K562 (cell line): ENCODE measurements around the gene ADGRG1. TPM values are rescaled to one million over a fixed set of nuclear protein-coding genes. Genes with fewer than 3 reads are reported as not detected.

Experiments used
- CEBPG ChIP-seq, 3 experiments: fragments of 200-800 bp in 1 of 3; sonication (Bioruptor generic) in 1 of 3; sonication (generic) in 1 of 3; formaldehyde crosslinking in 1 of 3; IDR thresholded peaks in 2 of 3; conservative IDR thresholded peaks in 1 of 3; 2 replicates each; pipeline versions ENCODE4 v1.6.1 to v1.8.0; 2016 to 2022; ENCODE audit warnings: missing compliant biosample characterization in 2 of 3, missing genetic modification characterization in 2 of 3, mild to moderate bottlenecking in 1 of 3, missing genetic modification reagents in 1 of 3
- HIVEP1 ChIP-seq: fragments of 250-450 bp; sonication (Bioruptor Pico); IDR thresholded peaks from 2 replicates; pipeline ENCODE4 v1.4.0; 2020; ENCODE audit warnings: mild to moderate bottlenecking
- NR2C2 ChIP-seq, 2 experiments: fragments of 200-800 bp in 1 of 2; sonication (Bioruptor generic) in 1 of 2; sonication (generic) in 1 of 2; formaldehyde crosslinking in 1 of 2; IDR thresholded peaks; 2 replicates each; pipeline versions ENCODE4 v1.6.1 to v1.8.0; 2016 to 2022; ENCODE audit warnings: mild to moderate bottlenecking in 1 of 2, missing compliant biosample characterization in 1 of 2, missing genetic modification characterization in 1 of 2, missing genetic modification reagents in 1 of 2
- ZNF23 ChIP-seq: fragments of 250-450 bp; sonication (Bioruptor Pico); IDR thresholded peaks from 2 replicates; pipeline ENCODE4 v1.4.0; 2020; ENCODE audit warnings: mild to moderate bottlenecking
- polyA plus RNA-seq, 8 experiments: library from polyadenylated mRNA; depleted of rRNA in 4 of 8; stranded (reverse) in 5 of 8; unstranded in 3 of 8; fragments of >200 nt; fragmentation: Nextera tagmentation in 2 of 8; fragmentation: Illumina TruSeq in 1 of 8; extraction: Ambion mirVana in 2 of 8; extraction: Trizol in 1 of 8; gene quantifications; 2 replicates each; pipeline versions ENCODE4 v1.2.1 to v1.2.3, GENCODE V29; 2011 to 2014; ENCODE audit warnings: inconsistent platforms in 1 of 8, missing spikeins in 1 of 8
- total RNA-seq, 7 experiments: library from RNA; depleted of rRNA in 6 of 7; stranded (reverse); fragments of >200 nt in 6 of 7; fragmentation: Illumina TruSeq in 2 of 7; extraction: Trizol in 2 of 7; gene quantifications; 2 replicates each; pipeline versions ENCODE4 v1.2.1 to v1.2.3, GENCODE V29; 2011 to 2021; ENCODE audit warnings: low replicate concordance in 1 of 7
- TF ChIP-seq, protein P1 (sequence below): fragments of 200-800 bp; sonication (Bioruptor generic); IDR thresholded peaks from 2 replicates; pipeline ENCODE4 v1.6.1; 2016; ENCODE audit warnings: missing genetic modification characterization, missing compliant biosample characterization
- TF ChIP-seq, protein P2 (sequence below), 3 experiments: fragments of 200-800 bp in 1 of 3; sonication (Bioruptor generic) in 1 of 3; sonication (generic) in 1 of 3; formaldehyde crosslinking in 1 of 3; IDR thresholded peaks; 2 replicates each; pipeline versions ENCODE4 v1.6.1 to v1.8.0; 2016 to 2022; ENCODE audit warnings: mild to moderate bottlenecking in 2 of 3, missing compliant biosample characterization in 2 of 3, missing genetic modification characterization in 2 of 3, missing genetic modification reagents in 1 of 3
- TF ChIP-seq, protein P3 (sequence below): fragments of 200-800 bp; sonication (Bioruptor generic); IDR thresholded peaks from 2 replicates; pipeline ENCODE4 v1.6.1; 2017; ENCODE audit warnings: missing genetic modification characterization, missing compliant biosample characterization
- TF ChIP-seq, protein P4 (sequence below): fragments of 250-450 bp; sonication (Bioruptor Pico); IDR thresholded peaks from 2 replicates; pipeline ENCODE4 v1.4.0; 2020

The ADGRG1 gene
- total and polyA plus RNA-seq, 9 of the 15 experiments (the other 6 are each of a cell fraction or from before 2014, with no cell fraction given), result 0.04 to 0.31 (median 0.16) TPM; not detected in 6

DNA sequence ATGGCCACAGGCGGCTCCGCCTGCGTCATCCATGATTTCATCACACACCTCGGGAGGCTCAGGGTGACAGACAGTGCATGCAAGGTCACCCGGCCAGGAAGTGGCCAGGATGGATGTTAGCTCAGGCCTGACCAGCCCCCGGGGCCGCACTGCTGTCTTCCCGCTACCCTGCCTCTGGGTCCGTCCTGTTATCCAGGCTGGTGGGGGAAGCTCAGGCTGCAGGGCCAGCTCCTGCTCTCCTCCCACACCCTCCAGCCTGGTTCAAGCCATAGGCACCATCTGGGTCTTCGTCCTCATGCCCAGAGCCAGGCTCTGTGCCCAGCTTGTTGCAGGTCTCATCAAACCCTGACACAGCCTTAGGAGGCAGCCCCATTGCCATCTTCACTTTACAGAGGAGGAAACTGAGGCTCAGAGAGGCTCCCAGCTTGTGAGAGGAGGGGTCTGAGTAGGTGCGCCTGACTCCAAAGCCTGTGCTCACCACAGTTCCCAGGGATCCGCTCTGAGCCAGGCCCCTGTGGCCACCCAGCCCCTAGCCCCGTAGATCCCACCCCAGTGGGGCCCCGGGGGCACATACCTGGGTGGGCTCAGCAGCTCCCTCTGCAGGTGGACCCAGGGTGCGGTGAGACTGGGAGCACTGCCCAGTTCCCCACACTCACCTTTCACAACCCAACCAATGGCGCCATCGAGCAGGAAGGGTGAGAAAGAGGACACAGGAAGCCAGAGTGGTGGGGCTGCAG is 39.3 kb downstream of the ADGRG1 start (continued):
- TF ChIP-seq, protein P1, sequence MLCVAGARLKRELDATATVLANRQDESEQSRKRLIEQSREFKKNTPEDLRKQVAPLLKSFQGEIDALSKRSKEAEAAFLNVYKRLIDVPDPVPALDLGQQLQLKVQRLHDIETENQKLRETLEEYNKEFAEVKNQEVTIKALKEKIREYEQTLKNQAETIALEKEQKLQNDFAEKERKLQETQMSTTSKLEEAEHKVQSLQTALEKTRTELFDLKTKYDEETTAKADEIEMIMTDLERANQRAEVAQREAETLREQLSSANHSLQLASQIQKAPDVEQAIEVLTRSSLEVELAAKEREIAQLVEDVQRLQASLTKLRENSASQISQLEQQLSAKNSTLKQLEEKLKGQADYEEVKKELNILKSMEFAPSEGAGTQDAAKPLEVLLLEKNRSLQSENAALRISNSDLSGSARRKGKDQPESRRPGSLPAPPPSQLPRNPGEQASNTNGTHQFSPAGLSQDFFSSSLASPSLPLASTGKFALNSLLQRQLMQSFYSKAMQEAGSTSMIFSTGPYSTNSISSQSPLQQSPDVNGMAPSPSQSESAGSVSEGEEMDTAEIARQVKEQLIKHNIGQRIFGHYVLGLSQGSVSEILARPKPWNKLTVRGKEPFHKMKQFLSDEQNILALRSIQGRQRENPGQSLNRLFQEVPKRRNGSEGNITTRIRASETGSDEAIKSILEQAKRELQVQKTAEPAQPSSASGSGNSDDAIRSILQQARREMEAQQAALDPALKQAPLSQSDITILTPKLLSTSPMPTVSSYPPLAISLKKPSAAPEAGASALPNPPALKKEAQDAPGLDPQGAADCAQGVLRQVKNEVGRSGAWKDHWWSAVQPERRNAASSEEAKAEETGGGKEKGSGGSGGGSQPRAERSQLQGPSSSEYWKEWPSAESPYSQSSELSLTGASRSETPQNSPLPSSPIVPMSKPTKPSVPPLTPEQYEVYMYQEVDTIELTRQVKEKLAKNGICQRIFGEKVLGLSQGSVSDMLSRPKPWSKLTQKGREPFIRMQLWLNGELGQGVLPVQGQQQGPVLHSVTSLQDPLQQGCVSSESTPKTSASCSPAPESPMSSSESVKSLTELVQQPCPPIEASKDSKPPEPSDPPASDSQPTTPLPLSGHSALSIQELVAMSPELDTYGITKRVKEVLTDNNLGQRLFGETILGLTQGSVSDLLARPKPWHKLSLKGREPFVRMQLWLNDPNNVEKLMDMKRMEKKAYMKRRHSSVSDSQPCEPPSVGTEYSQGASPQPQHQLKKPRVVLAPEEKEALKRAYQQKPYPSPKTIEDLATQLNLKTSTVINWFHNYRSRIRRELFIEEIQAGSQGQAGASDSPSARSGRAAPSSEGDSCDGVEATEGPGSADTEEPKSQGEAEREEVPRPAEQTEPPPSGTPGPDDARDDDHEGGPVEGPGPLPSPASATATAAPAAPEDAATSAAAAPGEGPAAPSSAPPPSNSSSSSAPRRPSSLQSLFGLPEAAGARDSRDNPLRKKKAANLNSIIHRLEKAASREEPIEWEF, result no peak
- TF ChIP-seq, protein P2, sequence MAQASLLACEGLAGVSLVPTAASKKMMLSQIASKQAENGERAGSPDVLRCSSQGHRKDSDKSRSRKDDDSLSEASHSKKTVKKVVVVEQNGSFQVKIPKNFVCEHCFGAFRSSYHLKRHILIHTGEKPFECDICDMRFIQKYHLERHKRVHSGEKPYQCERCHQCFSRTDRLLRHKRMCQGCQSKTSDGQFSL (CRISPR knock-in tag; IDR thresholded peaks at IDR 0.05), result no peak
- TF ChIP-seq, protein P2 (tag; IDR thresholded peaks at IDR 0.05), result no peak
- TF ChIP-seq NR2C2 (CRISPR knock-in tag; IDR thresholded peaks at IDR 0.05) (no peak), NR2C2 (tag; IDR thresholded peaks at IDR 0.05) (peak; percentile 93), ZNF23 (CRISPR knock-in tag) (no peak), CEBPG (CRISPR knock-in tag; IDR thresholded peaks at IDR 0.05) (peak; percentile 97), CEBPG (tag; conservative IDR thresholded peaks at IDR 0.05 in 1 of 2, IDR thresholded peaks at IDR 0.05 in 1 of 2) (peak; percentile 97 to 100), HIVEP1 (peak; percentile 11; the same call in 1 of the 2 replicates)
- TF ChIP-seq, protein P3, sequence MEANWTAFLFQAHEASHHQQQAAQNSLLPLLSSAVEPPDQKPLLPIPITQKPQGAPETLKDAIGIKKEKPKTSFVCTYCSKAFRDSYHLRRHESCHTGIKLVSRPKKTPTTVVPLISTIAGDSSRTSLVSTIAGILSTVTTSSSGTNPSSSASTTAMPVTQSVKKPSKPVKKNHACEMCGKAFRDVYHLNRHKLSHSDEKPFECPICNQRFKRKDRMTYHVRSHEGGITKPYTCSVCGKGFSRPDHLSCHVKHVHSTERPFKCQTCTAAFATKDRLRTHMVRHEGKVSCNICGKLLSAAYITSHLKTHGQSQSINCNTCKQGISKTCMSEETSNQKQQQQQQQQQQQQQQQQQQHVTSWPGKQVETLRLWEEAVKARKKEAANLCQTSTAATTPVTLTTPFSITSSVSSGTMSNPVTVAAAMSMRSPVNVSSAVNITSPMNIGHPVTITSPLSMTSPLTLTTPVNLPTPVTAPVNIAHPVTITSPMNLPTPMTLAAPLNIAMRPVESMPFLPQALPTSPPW (CRISPR knock-in tag), result peak; percentile 44; the same call in 1 of the 2 replicates
- TF ChIP-seq, protein P4, sequence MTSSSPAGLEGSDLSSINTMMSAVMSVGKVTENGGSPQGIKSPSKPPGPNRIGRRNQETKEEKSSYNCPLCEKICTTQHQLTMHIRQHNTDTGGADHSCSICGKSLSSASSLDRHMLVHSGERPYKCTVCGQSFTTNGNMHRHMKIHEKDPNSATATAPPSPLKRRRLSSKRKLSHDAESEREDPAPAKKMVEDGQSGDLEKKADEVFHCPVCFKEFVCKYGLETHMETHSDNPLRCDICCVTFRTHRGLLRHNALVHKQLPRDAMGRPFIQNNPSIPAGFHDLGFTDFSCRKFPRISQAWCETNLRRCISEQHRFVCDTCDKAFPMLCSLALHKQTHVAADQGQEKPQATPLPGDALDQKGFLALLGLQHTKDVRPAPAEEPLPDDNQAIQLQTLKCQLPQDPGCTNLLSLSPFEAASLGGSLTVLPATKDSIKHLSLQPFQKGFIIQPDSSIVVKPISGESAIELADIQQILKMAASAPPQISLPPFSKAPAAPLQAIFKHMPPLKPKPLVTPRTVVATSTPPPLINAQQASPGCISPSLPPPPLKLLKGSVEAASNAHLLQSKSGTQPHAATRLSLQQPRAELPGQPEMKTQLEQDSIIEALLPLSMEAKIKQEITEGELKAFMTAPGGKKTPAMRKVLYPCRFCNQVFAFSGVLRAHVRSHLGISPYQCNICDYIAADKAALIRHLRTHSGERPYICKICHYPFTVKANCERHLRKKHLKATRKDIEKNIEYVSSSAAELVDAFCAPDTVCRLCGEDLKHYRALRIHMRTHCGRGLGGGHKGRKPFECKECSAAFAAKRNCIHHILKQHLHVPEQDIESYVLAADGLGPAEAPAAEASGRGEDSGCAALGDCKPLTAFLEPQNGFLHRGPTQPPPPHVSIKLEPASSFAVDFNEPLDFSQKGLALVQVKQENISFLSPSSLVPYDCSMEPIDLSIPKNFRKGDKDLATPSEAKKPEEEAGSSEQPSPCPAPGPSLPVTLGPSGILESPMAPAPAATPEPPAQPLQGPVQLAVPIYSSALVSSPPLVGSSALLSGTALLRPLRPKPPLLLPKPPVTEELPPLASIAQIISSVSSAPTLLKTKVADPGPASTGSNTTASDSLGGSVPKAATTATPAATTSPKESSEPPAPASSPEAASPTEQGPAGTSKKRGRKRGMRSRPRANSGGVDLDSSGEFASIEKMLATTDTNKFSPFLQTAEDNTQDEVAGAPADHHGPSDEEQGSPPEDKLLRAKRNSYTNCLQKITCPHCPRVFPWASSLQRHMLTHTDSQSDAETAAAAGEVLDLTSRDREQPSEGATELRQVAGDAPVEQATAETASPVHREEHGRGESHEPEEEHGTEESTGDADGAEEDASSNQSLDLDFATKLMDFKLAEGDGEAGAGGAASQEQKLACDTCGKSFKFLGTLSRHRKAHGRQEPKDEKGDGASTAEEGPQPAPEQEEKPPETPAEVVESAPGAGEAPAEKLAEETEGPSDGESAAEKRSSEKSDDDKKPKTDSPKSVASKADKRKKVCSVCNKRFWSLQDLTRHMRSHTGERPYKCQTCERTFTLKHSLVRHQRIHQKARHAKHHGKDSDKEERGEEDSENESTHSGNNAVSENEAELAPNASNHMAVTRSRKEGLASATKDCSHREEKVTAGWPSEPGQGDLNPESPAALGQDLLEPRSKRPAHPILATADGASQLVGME (CRISPR knock-in tag), result peak; percentile 79
